Hepatocyte (in vitro differentiated cells): Measurements from ENCODE around the gene EMCN.

ENCODE experiments used
- CTCF ChIP-seq: fragments of 200-600 bp; sonication (generic); IDR thresholded peaks from 2 replicates; pipeline ENCODE4 v1.5.1; 2016; ENCODE audit warnings: antibody characterized with exemption, mild to moderate bottlenecking; ENCODE audit not compliant: poor library complexity
- EZH2 ChIP-seq: fragments of 200-600 bp; sonication (generic); IDR thresholded peaks from 2 replicates; pipeline ENCODE4 v1.6.1; 2016; ENCODE audit warnings: antibody characterized with exemption, mild to moderate bottlenecking, borderline replicate concordance
- EZH2phosphoT487 ChIP-seq: fragments of 200-600 bp; sonication (generic); IDR thresholded peaks from one replicate; pipeline ENCODE4 v1.6.1; 2018; ENCODE audit warnings: antibody characterized with exemption, mild to moderate bottlenecking, low read depth, moderate library complexity; ENCODE audit not compliant: unreplicated experiment, severe bottlenecking

- TF ChIP-seq CTCF, result no peak
- TF ChIP-seq EZH2phosphoT487, result no peak
- TF ChIP-seq EZH2, result no peak
These were observed 7.3 kb downstream of the EMCN start for GRCh38 chr4:100510551-100510950.
